ENCODE data around the gene FGD1. TPM values are rescaled to one million over a fixed set of nuclear protein-coding genes. Genes with fewer than 3 reads are reported as not detected.

Gene FGD1
- total RNA-seq, 3 donors from 2014 or later = 2.6 to 3.7 (median 3.3) TPM

GRCh38 chrX:54444752-54445151, 51.3 kb downstream of the FGD1 start:
- no peaks in the 10 kb centered on the region for H3K36me3 ChIP-seq
- intact Hi-C loops (cut with DNase I; ENCODE audit: low total_unique reads) = no loop called here

DNA sequence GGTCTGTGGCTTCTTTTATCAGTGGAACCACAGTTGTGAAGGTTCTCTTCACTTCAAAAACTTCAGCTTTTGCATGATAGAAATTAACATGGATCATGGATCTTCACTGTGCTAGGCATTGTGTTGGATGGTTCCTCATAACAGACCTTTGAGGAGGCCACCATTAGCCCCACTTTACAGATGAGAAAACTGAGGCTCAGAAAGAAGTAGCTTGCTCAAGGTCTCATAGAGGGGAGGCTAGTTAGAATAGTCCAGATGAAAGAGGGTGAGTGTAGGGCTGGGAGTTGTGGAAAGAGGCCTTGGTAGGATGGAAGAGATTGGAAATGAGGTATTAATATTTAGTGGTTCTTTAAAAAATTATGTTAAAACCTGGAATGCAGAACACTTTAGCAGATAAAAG, 53.2 kb downstream of the FGD1 start:
- H3K4me3 ChIP-seq = no peak overlapping the region
- H3K36me3 ChIP-seq = no peaks in the 10 kb centered on the region
- no peaks in the 10 kb centered on the region for H3K9me3 ChIP-seq
- peaks cover 0 to 11% of the 10 kb centered on the region in 2 donors for H3K27me3 ChIP-seq
- no peak for TF ChIP-seq CTCF (IDR thresholded peaks at IDR 0.05)
- TF ChIP-seq POLR2A (IDR thresholded peaks at IDR 0.05) = no peak
- TF ChIP-seq POLR2AphosphoS5 (IDR thresholded peaks at IDR 0.05) = no peak
- intact Hi-C loops (cut with DNase I; ENCODE audit: low total_unique reads) = no loop called here
- H3K4me1 ChIP-seq = no peaks in the 10 kb centered on the region
- DNase-seq (ENCODE audit: low spot score in 2 of 2) = no peak
- no peak overlapping the region for H3K27ac ChIP-seq

More at GRCh38 chrX:54444752-54445151, 51.3 kb downstream of the FGD1 start:
- Histone ChIP-seq H3K27ac (no peak overlapping the region), H3K27me3 (peaks cover 0 to 18% of the 10 kb centered on the region in 2 donors), H3K4me3 (no peak overlapping the region), H3K9me3 (no peaks in the 10 kb centered on the region), H3K4me1 (no peaks in the 10 kb centered on the region)
- TF ChIP-seq POLR2AphosphoS5 (IDR thresholded peaks at IDR 0.05) (no peak), CTCF (IDR thresholded peaks at IDR 0.05) (no peak), POLR2A (IDR thresholded peaks at IDR 0.05) (no peak)
- no peak for DNase-seq (ENCODE audit: low spot score in 2 of 2)

GRCh38 chrX:54439960-54440871, 55.8 kb downstream of the FGD1 start, which contains the start of gene TSR2:
Gene TSR2, plus strand, starts transcription at chrX:54440404. Its CDS starts 18 bp downstream, at chrX:54440422.
- peak within 1 kb of the TSS; percentile 27 to 40 for H3K27ac ChIP-seq
- DNase-seq (ENCODE audit: low spot score in 2 of 2) = peak; percentile 70 to 77
- H3K9me3 ChIP-seq = no peaks in the 10 kb centered on the region
- peak within 1 kb of the TSS; percentile 58 to 73 (median 72) for H3K4me3 ChIP-seq
- TF ChIP-seq CTCF (IDR thresholded peaks at IDR 0.05) = no peak
- peak; percentile 23 for TF ChIP-seq POLR2A (IDR thresholded peaks at IDR 0.05)
- TF ChIP-seq POLR2AphosphoS5 (IDR thresholded peaks at IDR 0.05) = peak; percentile 62 to 85 (median 64)
- intact Hi-C loops (cut with DNase I; ENCODE audit: low total_unique reads) = no loop called here
- H3K36me3 ChIP-seq = no peaks in the 10 kb centered on the region
- H3K27me3 ChIP-seq = peaks cover 0 to 11% of the 10 kb centered on the region in 2 donors
- no peaks in the 10 kb centered on the region for H3K4me1 ChIP-seq

GRCh38 chrX:54435121-54435520, 60.9 kb downstream of the FGD1 start:
- Histone ChIP-seq H3K27ac (no peak overlapping the region), H3K36me3 (no peaks in the 10 kb centered on the region), H3K27me3 (peaks cover 0 to 7% of the 10 kb centered on the region in 2 donors), H3K4me1 (no peaks in the 10 kb centered on the region), H3K9me3 (no peaks in the 10 kb centered on the region), H3K4me3 (no peak overlapping the region)
- intact Hi-C loops (cut with DNase I; ENCODE audit: low total_unique reads) = no loop called here
- TF ChIP-seq POLR2AphosphoS5 (IDR thresholded peaks at IDR 0.05) (no peak), POLR2A (IDR thresholded peaks at IDR 0.05) (no peak), CTCF (IDR thresholded peaks at IDR 0.05) (no peak)
- no peak for DNase-seq (ENCODE audit: low spot score in 2 of 2)

GRCh38 chrX:54430519-54430918, 65.5 kb downstream of the FGD1 start:
- Histone ChIP-seq H3K4me1 (no peaks in the 10 kb centered on the region), H3K27ac (no peak overlapping the region), H3K27me3 (peaks cover 0 to 8% of the 10 kb centered on the region in 2 donors), H3K9me3 (no peaks in the 10 kb centered on the region), H3K36me3 (no peaks in the 10 kb centered on the region), H3K4me3 (no peak overlapping the region)
- DNase-seq (ENCODE audit: low spot score in 2 of 2) = no peak
- no peak for TF ChIP-seq POLR2A (IDR thresholded peaks at IDR 0.05)
- no peak for TF ChIP-seq CTCF (IDR thresholded peaks at IDR 0.05)
- intact Hi-C loops (cut with DNase I; ENCODE audit: low total_unique reads) = no loop called here
